Activated naive CD8-positive, alpha-beta T cell treated with anti-CD3 and anti-CD28 coated beads, Interleukin-2, amount 50 U/mL, for 16 hours (primary cell): ENCODE results near the gene STARD6.
"Not testable (repeated sequence)": the region's sequence is repeated elsewhere in the genome, so short reads cannot be mapped to it uniquely, and the experiment has no call there.

ENCODE experiments used
- DNase-seq: peaks from one replicate; pipeline ENCODE4 v3.0.0-alpha.2; 2020; ENCODE audit warnings: low read depth, low spot score

STARD6 gene, protein sequence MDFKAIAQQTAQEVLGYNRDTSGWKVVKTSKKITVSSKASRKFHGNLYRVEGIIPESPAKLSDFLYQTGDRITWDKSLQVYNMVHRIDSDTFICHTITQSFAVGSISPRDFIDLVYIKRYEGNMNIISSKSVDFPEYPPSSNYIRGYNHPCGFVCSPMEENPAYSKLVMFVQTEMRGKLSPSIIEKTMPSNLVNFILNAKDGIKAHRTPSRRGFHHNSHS

DNA sequence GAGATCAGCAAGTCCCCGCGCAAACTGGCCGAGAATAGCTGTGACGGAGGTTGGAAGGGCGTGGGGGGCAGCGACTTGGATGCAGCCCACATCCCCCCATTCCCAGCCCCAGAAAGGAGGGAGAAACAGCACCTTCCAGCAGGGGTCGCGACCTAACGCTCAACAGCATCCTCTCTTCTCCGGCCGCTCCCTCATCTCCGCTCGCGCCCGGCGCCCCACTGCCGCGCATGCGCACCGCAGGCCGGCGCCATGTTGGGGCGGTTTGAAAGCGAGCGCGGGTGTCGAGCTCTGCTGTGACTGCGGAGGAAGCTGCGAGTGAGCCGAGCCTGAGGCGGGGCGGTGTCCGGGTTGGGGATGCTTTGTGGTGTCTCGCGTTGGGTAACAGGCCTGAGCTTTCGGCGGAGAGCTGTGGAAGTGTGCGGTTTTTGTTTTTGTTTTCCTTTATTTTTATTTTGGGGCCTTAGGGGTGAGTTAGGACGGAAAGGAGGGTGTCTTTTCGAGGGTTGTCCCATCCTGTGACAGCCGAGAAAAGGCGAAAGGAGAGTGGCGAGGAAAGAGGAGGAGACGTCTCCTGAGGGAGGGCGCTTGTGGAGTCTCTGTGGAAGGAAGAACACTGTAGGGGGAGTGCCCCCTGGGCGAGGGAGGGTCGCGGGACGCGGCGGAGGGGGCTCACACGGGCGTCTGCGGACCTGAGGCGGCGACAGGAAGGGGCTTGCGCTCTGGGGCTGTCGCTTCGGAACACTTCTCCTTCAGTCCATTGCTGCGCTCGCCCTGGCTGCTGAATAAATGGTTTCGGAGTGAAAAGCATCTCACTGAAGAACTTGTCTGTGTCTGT lies at the start of gene STARD6, which contains the start of gene C18orf54:
Gene STARD6, minus strand, starts transcription at position 199 of the 835 bp plus-strand sequence. CDS start 3,285 bp downstream, outside the sequence.
Gene C18orf54, plus strand, starts transcription at position 247 of the 835 bp plus-strand sequence. CDS start 2,667 bp downstream, outside the sequence.
- DNase-seq: peak; percentile 67

DNA sequence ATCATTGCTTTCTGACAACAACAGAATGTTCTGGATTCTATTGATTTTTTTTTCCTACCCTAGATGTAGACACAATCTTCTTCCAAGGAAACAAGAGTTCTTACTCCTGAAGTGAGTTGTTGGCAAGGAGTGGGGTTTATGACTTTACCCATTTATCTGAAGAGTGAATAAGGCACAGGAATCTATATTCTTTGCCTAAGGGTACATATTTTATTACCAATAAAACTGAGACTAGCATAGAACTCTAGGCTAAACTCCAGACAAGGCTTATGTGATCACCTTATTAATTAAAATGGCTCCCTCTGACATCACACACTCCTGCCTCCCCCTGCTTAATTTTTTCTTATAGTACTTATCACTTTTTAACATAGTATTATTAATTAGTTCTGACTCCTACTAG lies 47.6 kb upstream of the STARD6 start:
- no peak for DNase-seq

DNA sequence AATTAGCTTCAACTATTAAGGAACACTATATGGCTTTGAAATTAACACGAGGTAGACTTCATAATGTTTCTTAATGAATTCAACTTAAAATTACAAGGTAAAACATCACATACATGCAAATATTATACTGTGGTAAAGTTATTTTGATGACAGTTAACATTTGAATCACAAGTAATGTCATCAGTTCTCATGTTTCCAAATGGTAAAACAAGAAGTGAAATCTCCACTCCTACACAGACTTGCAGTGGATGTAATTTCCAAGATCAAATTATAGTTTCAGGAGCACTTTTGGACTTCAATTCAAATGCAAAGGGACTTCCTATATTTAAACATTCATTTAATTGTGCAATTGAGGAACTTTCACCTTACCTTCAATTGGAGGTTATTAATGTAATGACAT lies 39.1 kb upstream of the STARD6 start:
- DNase-seq: no peak

DNA sequence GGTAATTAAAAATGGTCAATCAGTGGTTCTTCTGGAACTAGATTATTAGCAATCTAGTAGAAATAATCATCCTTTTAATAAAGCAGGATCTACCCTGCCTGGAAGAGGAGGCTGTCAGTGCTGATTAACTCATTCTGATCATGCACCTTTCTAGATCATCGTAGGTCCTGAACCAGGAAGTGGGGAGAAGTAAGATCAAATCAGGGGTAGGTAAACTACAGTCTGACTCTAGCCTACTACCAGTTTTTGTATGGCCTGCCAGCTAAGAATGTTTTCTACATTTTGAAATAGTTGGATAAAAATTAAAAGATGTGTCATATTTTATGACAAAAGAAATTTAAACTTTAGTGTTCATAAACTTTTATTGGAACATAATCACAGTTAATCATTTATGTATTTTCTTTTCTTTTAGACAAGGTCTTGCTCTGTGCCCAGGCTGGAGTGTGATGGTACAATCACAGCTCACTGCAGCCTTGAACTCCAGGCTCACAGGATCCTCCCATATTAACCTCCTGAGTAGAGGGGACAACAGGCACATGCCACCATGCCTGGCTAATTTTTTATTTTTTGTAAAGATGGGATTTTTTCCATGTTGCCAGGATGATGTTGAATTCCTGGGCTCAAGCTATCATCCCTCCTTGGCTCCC lies 36.1 kb upstream of the STARD6 start:
- DNase-seq: no peak

DNA sequence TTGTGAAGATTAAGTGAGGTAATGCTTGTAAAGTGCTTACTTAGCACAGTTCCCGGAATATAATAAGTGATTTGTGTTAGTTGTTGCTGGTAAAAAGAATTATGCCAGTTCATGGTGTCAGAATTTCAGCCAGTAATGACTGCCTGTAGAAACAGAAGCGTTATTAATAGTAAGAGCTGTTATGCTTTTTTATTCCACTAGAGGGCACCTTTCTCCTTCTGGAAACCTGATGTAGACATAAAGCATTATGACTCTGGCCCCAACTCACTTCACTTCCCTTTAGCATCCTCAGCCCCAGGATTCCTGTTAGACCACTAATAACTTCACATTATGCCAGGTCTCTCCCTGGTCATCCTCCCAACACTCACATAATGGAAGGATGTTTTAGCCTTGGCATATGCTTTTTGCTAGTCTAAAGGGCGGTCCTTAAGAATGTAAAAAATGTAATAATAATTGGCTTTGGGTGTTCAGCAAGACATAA lies 34.9 kb upstream of the STARD6 start:
- DNase-seq: no peak

DNA sequence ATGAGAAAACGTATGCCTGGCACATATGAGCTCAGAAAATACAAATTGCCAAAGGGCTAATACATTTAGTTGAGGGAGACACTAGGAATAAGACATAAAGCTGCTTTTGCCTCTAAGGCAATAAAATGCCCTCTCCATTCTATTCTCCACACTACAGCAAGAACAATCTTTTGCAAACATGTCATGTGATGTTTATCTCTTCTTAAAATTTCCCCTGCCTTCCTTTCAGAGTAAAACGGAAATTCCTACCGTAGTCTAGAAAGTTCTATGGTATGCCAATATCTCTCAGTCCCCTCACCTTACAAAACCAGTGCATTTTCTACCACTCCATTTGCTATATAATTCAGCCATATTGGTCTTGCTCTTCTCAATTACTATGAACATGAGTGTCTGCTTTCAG lies 33.2 kb upstream of the STARD6 start:
- DNase-seq: no peak

DNA sequence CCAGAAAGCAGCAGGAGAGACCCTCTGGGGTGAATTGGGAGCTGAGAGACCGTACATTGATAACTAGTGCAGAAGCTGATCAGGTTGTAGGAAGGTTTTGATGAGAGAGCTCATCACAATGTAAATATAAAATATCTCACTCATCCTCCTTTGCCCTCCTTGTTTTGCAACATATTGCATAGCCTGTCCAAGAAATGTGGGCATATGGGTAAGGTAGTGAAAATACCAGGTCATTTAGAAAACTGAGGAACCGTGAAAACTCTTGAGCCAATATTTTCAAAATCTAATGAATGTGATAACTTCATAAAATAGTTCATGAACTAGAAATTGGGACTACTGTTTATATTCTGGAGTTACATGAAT lies 31.5 kb upstream of the STARD6 start:
- DNase-seq: no peak

DNA sequence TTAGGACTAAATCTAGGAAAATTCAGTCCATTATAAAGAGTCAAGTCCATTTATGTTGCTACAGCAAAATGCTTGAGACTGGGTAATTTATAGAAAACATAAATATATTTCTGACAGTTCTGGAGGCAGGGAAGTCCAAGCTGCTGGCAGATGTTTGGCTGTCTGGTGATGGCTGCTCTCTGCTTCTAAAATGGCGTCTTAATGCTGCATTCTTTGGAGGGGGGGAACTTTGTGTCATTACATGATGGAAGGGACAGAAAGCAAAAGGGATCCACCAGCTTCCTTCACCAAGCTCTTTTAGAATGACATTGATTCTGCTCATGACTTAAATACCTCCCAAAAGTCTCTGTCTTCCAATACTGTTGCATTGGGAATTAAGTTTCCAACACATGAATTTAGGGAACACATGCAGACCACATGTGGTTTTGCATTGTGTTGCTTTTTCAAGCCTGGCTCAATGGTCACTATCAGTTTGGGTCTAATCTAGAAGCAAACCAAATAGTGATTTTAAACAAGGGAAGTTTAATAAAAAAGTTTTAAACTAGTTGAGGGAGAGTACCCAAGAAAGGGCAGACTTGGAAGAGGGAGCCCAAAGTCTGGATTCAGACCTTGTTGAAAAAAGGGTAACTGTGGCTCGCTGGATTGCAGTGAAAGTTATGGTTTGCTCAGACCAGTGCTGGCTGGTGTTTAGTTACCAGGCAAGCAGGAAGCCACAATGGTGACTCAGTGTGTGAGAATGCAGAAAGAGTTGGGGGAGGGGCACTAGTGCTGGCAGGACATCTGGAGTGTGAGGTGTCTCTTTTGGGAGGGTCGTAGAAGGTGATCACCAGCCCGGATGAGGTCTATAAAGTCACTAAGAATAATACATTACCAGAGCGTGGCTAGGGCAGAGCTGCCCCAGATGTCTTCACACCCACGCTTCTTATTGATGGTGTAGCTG lies 30.8 kb upstream of the STARD6 start:
- no peak for DNase-seq

DNA sequence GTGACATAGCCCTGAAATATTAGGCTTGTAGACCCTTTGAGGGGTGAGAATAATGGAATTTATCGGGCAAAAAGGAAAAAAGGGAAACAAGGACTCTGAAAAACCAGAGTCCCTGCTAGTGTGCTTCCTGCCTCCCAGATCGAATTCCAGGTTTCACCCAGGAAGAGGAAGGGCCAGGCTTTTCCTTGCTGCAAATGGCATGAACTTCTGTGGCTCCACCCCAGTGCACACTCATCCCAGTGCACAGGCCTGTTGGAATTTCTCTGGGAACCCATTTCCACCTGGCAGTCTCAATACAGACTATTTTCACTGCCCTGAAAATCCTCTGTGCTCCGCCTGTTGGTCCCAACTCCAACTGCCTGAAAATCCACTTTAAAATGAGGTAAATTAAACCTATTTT lies 30.0 kb upstream of the STARD6 start:
- DNase-seq: no peak

DNA sequence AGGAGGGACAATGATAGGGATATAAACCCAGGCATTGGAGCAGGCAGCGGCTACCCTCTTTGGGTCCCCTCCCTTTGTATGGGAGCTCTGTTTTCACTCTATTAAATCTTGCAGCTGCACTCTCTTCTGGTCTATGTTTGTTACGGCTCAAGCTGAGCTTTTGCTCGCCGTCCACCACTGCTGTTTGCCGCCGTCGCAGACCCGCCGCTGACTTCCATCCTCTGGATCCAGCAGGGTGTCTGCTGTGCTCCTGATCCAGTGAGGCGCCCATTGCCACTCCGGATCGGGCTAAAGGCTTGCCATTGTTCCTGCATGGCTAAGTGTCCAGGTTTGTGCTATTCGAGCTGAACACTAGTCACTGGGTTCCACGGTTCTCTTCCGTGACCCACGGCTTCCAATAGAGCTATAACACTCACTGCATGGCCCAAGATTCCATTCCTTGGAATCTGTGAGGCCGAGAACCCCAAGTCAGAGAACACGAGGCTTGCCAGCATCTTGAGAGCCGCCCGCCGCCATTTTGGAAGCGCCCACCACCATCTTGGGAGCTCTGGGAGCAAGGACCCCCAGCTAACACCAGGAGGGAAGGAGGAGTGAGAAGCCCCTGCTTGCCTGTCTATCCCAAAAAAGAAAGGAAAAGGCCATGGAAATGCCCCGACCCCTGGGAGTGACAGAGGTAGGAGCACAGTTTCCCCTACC lies 29.3 kb upstream of the STARD6 start:
- not testable (repeated sequence) for DNase-seq

DNA sequence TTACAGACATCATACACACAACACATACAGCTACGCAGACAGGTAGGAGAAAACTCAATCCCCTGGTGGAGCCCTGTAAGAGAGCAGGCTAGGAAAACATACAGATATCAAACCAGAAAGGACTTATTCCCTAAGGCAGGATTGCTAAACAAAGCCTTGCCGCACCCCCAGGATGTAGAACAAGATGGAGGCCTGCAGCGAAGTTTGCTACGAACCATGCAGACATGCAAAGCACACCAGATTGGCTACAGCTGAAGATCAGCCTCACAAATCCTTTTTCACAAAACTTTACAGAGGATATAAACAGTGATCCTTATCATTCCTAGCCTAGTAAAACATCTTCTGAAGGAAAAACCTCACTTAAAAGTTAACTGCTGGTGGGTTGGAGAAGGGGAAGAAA lies 28.4 kb upstream of the STARD6 start:
- no peak for DNase-seq

DNA sequence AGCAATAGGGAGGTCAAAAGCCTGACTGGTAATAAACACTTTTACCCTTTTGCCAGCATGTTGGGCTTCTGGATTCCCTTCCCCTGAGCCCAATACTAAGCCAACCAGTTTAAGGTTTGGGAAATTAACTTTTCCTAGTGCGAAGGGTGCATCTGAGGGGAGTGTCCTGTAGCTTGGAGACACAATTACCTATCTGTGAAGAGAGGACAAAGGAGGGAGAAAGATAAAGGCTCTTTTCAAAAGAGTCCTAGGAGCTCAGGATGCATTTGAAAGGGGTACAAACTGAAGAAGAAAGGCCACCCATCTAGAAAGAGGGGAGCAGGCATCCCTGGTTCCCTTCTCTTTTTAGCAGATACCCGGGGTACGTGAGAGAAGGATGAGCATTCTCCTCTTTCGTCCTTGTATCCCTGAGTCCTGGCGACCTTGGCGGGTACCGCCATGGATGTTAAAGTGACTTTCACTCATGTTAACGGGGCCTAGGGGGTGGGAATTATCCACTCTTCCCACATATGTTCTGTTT lies 25.1 kb upstream of the STARD6 start:
- no peak for DNase-seq

DNA sequence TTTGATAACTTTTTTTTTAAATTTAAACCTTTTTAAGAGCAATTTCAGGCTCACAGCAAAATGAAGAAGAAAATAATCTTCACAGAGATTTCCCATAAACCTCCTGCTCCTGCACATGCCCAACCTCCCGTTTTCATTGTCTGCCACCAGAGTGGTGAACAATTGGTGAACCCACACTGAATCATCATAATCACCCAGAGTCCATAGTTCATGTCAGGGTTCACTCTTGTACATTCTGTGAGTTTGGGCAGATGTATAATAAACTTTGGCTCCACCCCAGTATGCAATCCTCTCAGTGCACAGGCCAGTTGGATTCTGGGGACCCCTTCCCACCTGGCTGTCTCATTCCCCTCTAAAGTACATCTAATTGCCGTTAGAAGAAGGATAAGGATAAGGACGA lies 24.4 kb upstream of the STARD6 start:
- DNase-seq: no peak

DNA sequence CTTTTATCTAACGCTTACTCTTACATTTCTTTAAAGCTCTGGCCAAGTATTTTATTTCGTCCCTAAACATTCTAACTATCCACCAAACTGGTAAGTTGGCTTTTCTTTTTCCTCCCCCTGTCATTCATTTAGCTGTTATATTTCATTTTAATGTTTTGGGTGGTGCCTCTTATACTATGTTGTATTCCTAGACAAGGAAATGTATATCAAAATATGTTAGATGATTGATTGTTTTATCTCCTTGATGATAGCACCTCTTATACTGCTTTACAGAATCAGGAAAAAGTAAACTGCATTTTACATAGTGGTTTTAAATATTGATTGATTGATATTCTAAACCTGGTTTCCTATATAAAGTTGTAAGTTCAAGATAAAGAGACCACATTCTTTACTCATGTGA lies 24.0 kb upstream of the STARD6 start:
- no peak for DNase-seq

DNA sequence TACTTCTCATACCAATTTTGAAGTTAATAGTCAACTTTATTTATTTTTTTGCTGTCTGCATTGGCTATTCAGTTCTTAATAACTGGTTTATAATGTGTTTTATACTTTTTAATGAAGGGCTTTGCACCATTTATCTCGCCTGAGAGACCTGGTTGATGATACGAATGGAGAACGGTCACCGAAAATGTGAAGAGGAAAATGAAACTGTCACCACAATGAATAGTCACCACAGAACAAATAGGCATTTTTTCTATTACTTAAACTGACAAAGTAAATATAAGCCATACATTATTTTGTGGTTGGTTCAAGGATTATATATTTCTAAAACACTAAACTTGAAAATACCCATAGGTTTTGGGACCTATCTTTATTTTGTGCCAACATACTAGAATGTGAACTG lies 20.4 kb upstream of the STARD6 start:
- no peak for DNase-seq

DNA sequence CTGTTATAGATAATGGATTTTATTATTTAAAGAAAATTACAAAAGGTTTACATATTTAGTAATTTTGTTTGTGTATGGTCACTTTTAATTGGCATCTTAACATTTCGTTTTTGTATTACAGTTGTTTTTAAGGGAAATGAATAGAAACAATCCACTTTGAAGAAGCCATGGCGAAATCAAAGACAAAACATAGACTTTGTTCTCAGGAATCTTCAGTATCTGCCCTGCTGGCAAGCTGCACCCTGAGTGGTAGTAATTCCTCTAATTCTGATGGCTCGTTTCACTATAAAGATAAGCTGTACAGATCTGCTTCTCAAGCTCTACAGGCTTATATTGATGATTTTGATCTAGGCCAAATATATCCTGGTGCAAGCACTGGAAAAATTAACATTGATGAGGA lies 2.7 kb upstream of the STARD6 start:
- no peak for DNase-seq

DNA sequence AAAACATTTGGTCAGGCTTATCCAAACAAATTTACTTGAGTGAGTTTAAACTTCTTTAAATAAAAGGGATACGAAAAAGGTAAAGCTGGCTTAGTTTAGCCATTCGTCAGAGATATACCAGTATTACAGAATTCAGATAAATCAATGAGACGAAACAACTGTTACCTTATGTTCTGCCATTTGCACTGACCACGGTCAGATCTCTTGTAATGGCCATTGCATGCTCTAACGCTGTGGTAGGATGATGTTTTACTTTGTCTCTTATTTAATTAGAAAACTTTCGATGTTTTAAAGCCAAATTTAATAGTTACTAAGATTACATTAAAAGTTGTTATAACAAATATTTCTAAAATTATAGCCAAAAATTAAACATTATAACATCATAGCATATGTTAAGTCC lies 1.6 kb upstream of the STARD6 start:
- no peak for DNase-seq

DNA sequence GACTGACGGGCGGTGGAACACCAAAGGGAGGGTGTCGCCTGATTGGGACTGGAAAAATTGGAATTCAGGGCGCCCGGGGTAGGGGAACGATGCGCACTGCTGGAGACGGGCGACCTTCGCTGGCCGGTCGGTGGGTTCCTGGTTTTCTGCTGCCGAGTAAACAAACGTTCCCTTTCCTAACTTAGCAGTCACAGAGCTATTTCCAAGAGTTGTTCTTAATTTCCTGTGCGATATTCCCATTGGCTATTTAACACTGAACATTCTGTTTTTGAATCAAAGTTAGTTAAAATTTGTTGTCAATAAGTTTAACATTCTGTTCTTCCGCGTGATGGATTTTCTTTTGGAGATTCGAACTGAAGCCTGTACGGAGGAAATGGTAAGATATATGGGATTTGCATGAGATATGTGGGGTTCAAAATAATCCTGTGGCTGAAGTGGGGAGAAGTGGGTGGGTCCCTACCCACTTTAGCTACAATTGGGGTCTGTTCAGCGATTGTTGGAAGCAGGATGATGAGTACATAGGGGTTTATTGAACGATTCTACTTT lies 910 bp upstream of the STARD6 start:
- no peak for DNase-seq

DNA sequence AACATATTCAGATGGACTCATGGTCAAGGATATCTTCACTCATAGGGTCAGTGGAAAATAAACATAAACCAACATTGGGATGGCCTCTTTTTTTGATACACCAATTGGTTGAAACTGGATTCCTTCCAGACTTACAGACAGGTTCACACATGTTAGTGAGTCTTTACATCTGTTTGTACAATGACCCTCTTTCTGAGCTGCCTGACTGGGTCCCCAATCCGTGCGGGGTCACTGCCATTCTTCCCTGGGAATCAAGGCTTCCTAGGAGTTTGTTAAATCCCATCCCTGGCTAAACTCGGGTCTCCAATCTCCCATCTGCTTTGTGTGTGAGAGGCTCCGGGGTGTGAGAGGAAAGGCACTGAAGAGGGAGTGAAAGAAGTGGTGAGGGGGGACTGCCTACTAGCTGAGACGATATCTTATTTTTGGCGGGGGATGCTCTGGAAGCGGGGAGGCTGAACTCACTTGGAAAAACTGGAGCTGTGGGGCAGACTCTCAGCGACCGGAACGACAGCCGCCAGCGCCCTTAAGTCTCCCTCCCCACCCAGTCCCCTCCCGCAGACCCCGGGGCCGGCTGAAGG lies 487 bp downstream of the STARD6 start:
- DNase-seq: no peak

DNA sequence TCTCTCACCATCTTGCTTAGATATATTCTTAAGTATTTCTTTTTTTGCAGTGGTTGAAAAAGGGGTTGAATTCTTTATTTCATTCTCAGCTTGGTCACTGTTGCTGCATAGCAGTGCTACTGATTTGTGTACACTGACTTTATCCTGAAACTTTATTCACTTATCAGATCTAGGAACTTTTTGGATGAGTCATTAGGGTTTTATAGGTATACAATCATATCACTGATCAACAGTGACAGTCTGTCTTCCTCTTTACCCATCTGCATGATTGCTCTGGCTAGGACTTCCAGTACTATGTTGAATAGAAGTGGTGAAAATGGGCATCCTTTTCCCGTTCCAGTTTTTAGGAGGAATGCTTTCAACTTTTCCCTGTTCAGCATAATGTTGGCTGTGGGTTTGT lies 6.5 kb downstream of the STARD6 start:
- DNase-seq: no peak
